ENCODE data around the gene SUN2.

Gene SUN2

DNA sequence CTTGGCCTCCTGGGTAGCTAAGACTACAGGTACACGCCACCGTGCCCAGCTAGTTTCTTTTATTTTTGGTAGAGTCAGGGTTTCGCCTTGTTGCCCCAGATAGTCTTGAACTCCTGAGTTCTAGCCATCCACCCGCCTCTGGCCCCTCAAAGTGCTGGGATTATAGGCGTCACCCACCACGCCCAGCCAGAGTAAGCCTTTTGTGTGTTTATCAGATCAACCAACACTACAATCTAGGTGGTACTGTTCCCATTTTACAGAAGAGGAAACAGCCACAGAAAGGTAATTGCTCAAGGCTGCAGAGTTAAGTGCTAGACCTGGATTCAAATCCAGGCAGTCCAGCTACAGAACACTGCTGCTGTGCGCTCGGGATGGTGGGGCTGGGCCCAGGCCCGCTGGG, 70.9 kb downstream of the SUN2 start:
- DNase-seq, result no peak
- no peak overlapping the region for H3K27ac ChIP-seq (ENCODE audit: low read length)
- peaks cover 27% of the 10 kb centered on the region for H3K79me2 ChIP-seq (ENCODE audit: low read length)
- no peak overlapping the region for H3K4me3 ChIP-seq (ENCODE audit: low read length)
- no peaks in the 10 kb centered on the region for H3K9me3 ChIP-seq (replicated peaks; ENCODE audit: insufficient read depth, low read length)
- H3K27me3 ChIP-seq (replicated peaks; ENCODE audit: insufficient read depth, low read length), result no peaks in the 10 kb centered on the region
- H2AFZ ChIP-seq (ENCODE audit: low read length), result no peak overlapping the region
- peaks cover 6% of the 10 kb centered on the region; the same call in 1 of the 2 replicates for H3K4me1 ChIP-seq (ENCODE audit: low read length)
- no peaks in the 10 kb centered on the region for H4K20me1 ChIP-seq (ENCODE audit: insufficient read depth, low read length)
- peaks cover 8% of the 10 kb centered on the region; the same call in 1 of the 2 replicates for H3K36me3 ChIP-seq (replicated peaks; ENCODE audit: insufficient read depth, low read length)
- no peak overlapping the region for H3K4me2 ChIP-seq (ENCODE audit: low read depth, low read length)
- no peak overlapping the region for H3K9ac ChIP-seq (ENCODE audit: low read length)
- peaks cover under 1% of the 10 kb centered on the region; the same call in 1 of the 2 replicates for H3F3A ChIP-seq (ENCODE audit: insufficient read depth, low read length)
- no peaks in the 10 kb centered on the region for H3K9me2 ChIP-seq (replicated peaks; ENCODE audit: insufficient read depth, low read length)
- no peak for TF ChIP-seq CTCF (IDR thresholded peaks at IDR 0.05; ENCODE audit: low read length)
- TF ChIP-seq EZH2 (optimal IDR thresholded peaks at IDR 0.05; ENCODE audit: low read depth, low read length), result no peak
- TF ChIP-seq EZH2phosphoT487 (IDR thresholded peaks at IDR 0.05; ENCODE audit: low read length), result no peak

Measured in MM.1S (cell line).